Natural killer cell (primary cell): ENCODE data around the gene ENTPD7. TPM values are rescaled to one million over a fixed set of nuclear protein-coding genes. Genes with fewer than 3 reads are reported as not detected.

Experiments used
- ATAC-seq, 3 donors: fragments of 150-1000 bp in 2 of 3; fragments of 200-7000 bp in 1 of 3; cut with Tn5 transposase; 1 replicate in 1 of 3; 2 replicates in 2 of 3; pipeline ENCODE4 v1.10.0; 2021; ENCODE audit warnings: mild to moderate bottlenecking in 2 of 3, moderate library complexity in 2 of 3
- DNase-seq, 2 donors: peaks; one replicate each; pipeline versions ENCODE4 v3.0.0 to v3.0.0-alpha.2; 2013 to 2021; ENCODE audit warnings: mixed read lengths in 1 of 2
- H3K27ac ChIP-seq: one replicate; pipeline ENCODE4 v1.5.1; 2013; ENCODE audit warnings: mild to moderate bottlenecking, low read length
- H3K27me3 ChIP-seq: one replicate; pipeline ENCODE4 v1.6.1; 2013; ENCODE audit warnings: low read length; ENCODE audit not compliant: control insufficient read depth, insufficient read depth
- H3K36me3 ChIP-seq: one replicate; pipeline ENCODE4 v1.6.1; 2013; ENCODE audit warnings: low read length; ENCODE audit not compliant: control insufficient read depth, insufficient read depth
- H3K4me1 ChIP-seq: one replicate; pipeline ENCODE4 v1.6.1; 2013; ENCODE audit warnings: low read length; ENCODE audit not compliant: control insufficient read depth, insufficient read depth
- H3K4me3 ChIP-seq: one replicate; pipeline ENCODE4 v1.5.1; 2013; ENCODE audit warnings: low read length
- H3K9me3 ChIP-seq: one replicate; pipeline ENCODE4 v1.6.1; 2013; ENCODE audit warnings: low read length; ENCODE audit not compliant: control insufficient read depth, insufficient read depth
- H3K27ac Mint-ChIP-seq, 2 donors: one replicate each; pipeline ENCODE4 v1.8.0; 2022; ENCODE audit warnings: mild to moderate bottlenecking in 2 of 2, mixed read lengths in 2 of 2, moderate library complexity in 1 of 2
- H3K27me3 Mint-ChIP-seq, 2 donors: one replicate each; pipeline ENCODE4 v1.8.0; 2022; ENCODE audit warnings: low read depth in 2 of 2, mixed read lengths in 2 of 2
- H3K36me3 Mint-ChIP-seq: one replicate; pipeline ENCODE4 v1.8.0; 2022; ENCODE audit warnings: mixed read lengths
- H3K4me1 Mint-ChIP-seq, 2 donors: one replicate each; pipeline ENCODE4 v1.8.0; 2022; ENCODE audit warnings: mixed read lengths in 2 of 2
- H3K4me3 Mint-ChIP-seq: one replicate; pipeline ENCODE4 v1.8.0; 2022; ENCODE audit warnings: mild to moderate bottlenecking, moderate library complexity, mixed read lengths
- H3K9me3 Mint-ChIP-seq, 2 donors: one replicate each; pipeline ENCODE4 v1.8.0; 2022; ENCODE audit warnings: mixed read lengths in 2 of 2
- CTCF ChIP-seq: fragments of 200-600 bp; IDR thresholded peaks from one replicate; pipeline ENCODE4 v1.8.0; 2022; ENCODE audit warnings: antibody characterized with exemption
- WGBS: methylation state at CpG from one replicate; pipeline ENCODE4 v1.1.7; 2013; ENCODE audit warnings: missing lambda C conversion rate; ENCODE audit not compliant: insufficient coverage; 5-methylcytosine and 5-hydroxymethylcytosine counted together
- intact Hi-C: fragments of 100-400 bp; cut with micrococcal nuclease; formaldehyde crosslinking; loops from one replicate; pipeline ENCODE4 v1.14.2; 2022
- total RNA-seq, 4 donors: library from RNA; stranded (reverse); fragments of 120-200 nt in 1 of 4; gene quantifications; one replicate each; pipeline versions ENCODE4 v1.2.3 to v1.2.4, GENCODE V29; 2013 to 2022

ENTPD7 gene
- total RNA-seq, 3 donors from 2014 or later (not counting 1 experiment from before 2014, with no cell fraction given), result 3.7 to 6.3 (median 5.6) TPM

GRCh38 chr10:99612167-99612831, 47.0 kb upstream of the ENTPD7 start:
- Mint-ChIP-seq H3K4me1 (peaks cover 17 to 22% of the 10 kb centered on the region in 2 donors), H3K27ac (peak overlapping the region; percentile 47 to 66), H3K27me3 (no peaks in the 10 kb centered on the region), H3K36me3 (no peaks in the 10 kb centered on the region), H3K4me3 (no peak overlapping the region), H3K9me3 (no peaks in the 10 kb centered on the region)
- intact Hi-C loops, result loop anchor here (2.0 to 5.0 kb wide), 3 partner anchors 175 to 1145 kb away; no protein-coding TSS in a partner anchor
- H3K27me3 ChIP-seq, result no peaks in the 10 kb centered on the region
- peak in 1 of 2 donors; percentile 76 for DNase-seq
- H3K9me3 ChIP-seq, result no peaks in the 10 kb centered on the region
- no peaks in the 10 kb centered on the region for H3K4me1 ChIP-seq
- peak; percentile 94 for TF ChIP-seq CTCF
- peaks cover 31% of the 10 kb centered on the region for H3K36me3 ChIP-seq
- no peak overlapping the region for H3K27ac ChIP-seq
- H3K4me3 ChIP-seq, result no peak overlapping the region
- peak; percentile 67 to 77 (median 71) for ATAC-seq
- 48% methylated on average over 7 of the region's 7 CpGs for WGBS

GRCh38 chr10:99615426-99615825, 43.9 kb upstream of the ENTPD7 start:
- Histone ChIP-seq H3K27me3 (no peaks in the 10 kb centered on the region), H3K27ac (no peak overlapping the region), H3K4me3 (no peak overlapping the region), H3K4me1 (peaks cover 6% of the 10 kb centered on the region), H3K9me3 (no peaks in the 10 kb centered on the region), H3K36me3 (peaks cover 24% of the 10 kb centered on the region)
- intact Hi-C loops, result no loop called here
- Mint-ChIP-seq H3K27ac (peak overlapping the region; percentile 4 to 29), H3K9me3 (no peaks in the 10 kb centered on the region), H3K27me3 (no peaks in the 10 kb centered on the region), H3K4me1 (peaks cover 38 to 42% of the 10 kb centered on the region in 2 donors), H3K4me3 (no peak overlapping the region), H3K36me3 (no peaks in the 10 kb centered on the region)
- TF ChIP-seq CTCF, result no peak
- DNase-seq, result no peak
- ATAC-seq, result no peak
- WGBS, result 42% methylated on average over 4 of the region's 4 CpGs

- H3K27me3 Mint-ChIP-seq, result no peaks in the 10 kb centered on the region
- peaks cover 16% of the 10 kb centered on the region for H3K4me1 ChIP-seq
- peak overlapping the region; percentile 73 for H3K4me3 Mint-ChIP-seq
- H3K36me3 ChIP-seq, result peaks cover 12% of the 10 kb centered on the region
- no peaks in the 10 kb centered on the region for H3K9me3 ChIP-seq
- WGBS, result 11% methylated on average over 1 of the region's 2 CpGs
- H3K9me3 Mint-ChIP-seq, result no peaks in the 10 kb centered on the region
- no peak for TF ChIP-seq CTCF
- H3K27me3 ChIP-seq, result no peaks in the 10 kb centered on the region
- peaks cover 42 to 46% of the 10 kb centered on the region in 2 donors for H3K4me1 Mint-ChIP-seq
- intact Hi-C loops, result no loop called here
- ATAC-seq, result no peak
- H3K27ac ChIP-seq, result no peak overlapping the region
- no peaks in the 10 kb centered on the region for H3K36me3 Mint-ChIP-seq
- no peak overlapping the region for H3K4me3 ChIP-seq
- no peak for DNase-seq
- peak overlapping the region; percentile 57 to 87 for H3K27ac Mint-ChIP-seq
Measured at GRCh38 chr10:99617696-99618095, 41.6 kb upstream of the ENTPD7 start.
